ENCODE data around the gene UQCRQ. TPM values are rescaled to one million over a fixed set of nuclear protein-coding genes. Genes with fewer than 3 reads are reported as not detected.
A peak's percentile ranks its signal among the peaks of the same experiment; 100 is the strongest.

UQCRQ gene
- total and polyA plus RNA-seq, 2 donors (not counting 3 experiments of a cell fraction or from before 2014, with no cell fraction given) = 246 to 390 TPM

- peak; percentile 70 for FAIRE-seq
- Histone ChIP-seq H2AFZ (ENCODE audit: low read depth, low read length) (no peak overlapping the region), H3K36me3 (ENCODE audit: control insufficient read depth in 2 of 2, extremely low read depth in 1 of 2, insufficient read depth in 2 of 2, low read length in 2 of 2) (peaks cover 2 to 4% of the 10 kb centered on the region in 2 experiments), H3K9ac (replicated peaks; ENCODE audit: extremely low read depth, insufficient read depth, low read length) (no peak overlapping the region), H4K20me1 (replicated peaks; ENCODE audit: control insufficient read depth, extremely low read depth, insufficient read depth, low read length) (no peaks in the 10 kb centered on the region), H3K9me3 (replicated peaks; ENCODE audit: control insufficient read depth, insufficient read depth, low read length) (no peaks in the 10 kb centered on the region), H3K27me3 (ENCODE audit: control insufficient read depth in 2 of 2, insufficient read depth in 2 of 2, low read length in 2 of 2) (no peaks in the 10 kb centered on the region), H3K4me2 (ENCODE audit: insufficient read depth, low read length) (no peak overlapping the region), H3K4me3 (replicated peaks in 1 of 3; ENCODE audit: insufficient read depth in 1 of 3, low read depth in 1 of 3, low read length in 3 of 3) (no peak overlapping the region), H3K9me1 (replicated peaks; ENCODE audit: control insufficient read depth, extremely low read depth, insufficient read depth, low read length) (no peaks in the 10 kb centered on the region), H3K4me1 (ENCODE audit: control insufficient read depth, extremely low read depth, insufficient read depth, low read length) (peaks cover 12% of the 10 kb centered on the region), H3K27ac (ENCODE audit: insufficient read depth, low read depth, low read length) (no peak overlapping the region), H3K79me2 (ENCODE audit: control insufficient read depth, insufficient read depth, low read length) (no peaks in the 10 kb centered on the region)
- DNase-seq (ENCODE audit: low read depth, low spot score) = peak; percentile 51
- CTCF ChIA-PET = interaction anchor here (0.8 to 9.9 kb wide), 4 partner anchors 28 to 72 kb away, joined by 4 to 122 read pairs (median 5); partner anchors contain the start of gene GDF9
- TF ChIP-seq POLR2AphosphoS5 (IDR thresholded peaks at IDR 0.05; ENCODE audit: insufficient read depth, low read depth, low read length) (no peak), MYC (IDR thresholded peaks at IDR 0.05; ENCODE audit: low read depth, low read length) (no peak), JUN (IDR thresholded peaks at IDR 0.05; ENCODE audit: borderline replicate concordance, insufficient read depth, insufficient read length, low read depth) (no peak), FOS (IDR thresholded peaks at IDR 0.05; ENCODE audit: borderline replicate concordance, insufficient read depth, low read length) (no peak)
- no TSS peak for BruUV-seq (replicated peaks)
- POLR2A ChIA-PET = no interaction called here
- dilution Hi-C loops (cut with MboI; ENCODE audit: extremely low pct_ligation_motif_present, low sequenced_read_pairs) = no loop called here
- intact Hi-C loops (cut with micrococcal nuclease) = loop anchor here (10.0 kb wide), 1 partner anchor 532 kb away; the partner anchor contains the start of gene SLC22A4
Observed at GRCh38 chr5:132826424-132827082, 39.9 kb upstream of the UQCRQ start.

GRCh38 chr5:132827943-132828673 is 38.3 kb upstream of the UQCRQ start:
- Histone ChIP-seq H3K9ac (replicated peaks; ENCODE audit: extremely low read depth, insufficient read depth, low read length) (no peak overlapping the region), H3K36me3 (ENCODE audit: control insufficient read depth in 2 of 2, extremely low read depth in 1 of 2, insufficient read depth in 2 of 2, low read length in 2 of 2) (peaks cover 2 to 4% of the 10 kb centered on the region in 2 experiments), H3K9me3 (replicated peaks; ENCODE audit: control insufficient read depth, insufficient read depth, low read length) (no peaks in the 10 kb centered on the region), H4K20me1 (replicated peaks; ENCODE audit: control insufficient read depth, extremely low read depth, insufficient read depth, low read length) (no peaks in the 10 kb centered on the region), H3K4me3 (replicated peaks in 1 of 3; ENCODE audit: insufficient read depth in 1 of 3, low read depth in 1 of 3, low read length in 3 of 3) (no peak overlapping the region), H2AFZ (ENCODE audit: low read depth, low read length) (no peak overlapping the region), H3K4me2 (ENCODE audit: insufficient read depth, low read length) (no peak overlapping the region), H3K4me1 (ENCODE audit: control insufficient read depth, extremely low read depth, insufficient read depth, low read length) (peaks cover 12% of the 10 kb centered on the region), H3K79me2 (ENCODE audit: control insufficient read depth, insufficient read depth, low read length) (no peaks in the 10 kb centered on the region), H3K9me1 (replicated peaks; ENCODE audit: control insufficient read depth, extremely low read depth, insufficient read depth, low read length) (no peaks in the 10 kb centered on the region), H3K27ac (ENCODE audit: insufficient read depth, low read depth, low read length) (no peak overlapping the region), H3K27me3 (ENCODE audit: control insufficient read depth in 2 of 2, insufficient read depth in 2 of 2, low read length in 2 of 2) (no peaks in the 10 kb centered on the region)
- intact Hi-C loops (cut with micrococcal nuclease) (loop anchor here (10.0 kb wide), 1 partner anchor 533 kb away; the partner anchor contains the start of gene SLC22A4), dilution Hi-C loops (cut with MboI; ENCODE audit: extremely low pct_ligation_motif_present, low sequenced_read_pairs) (no loop called here)
- BruUV-seq (replicated peaks) = no TSS peak
- ChIA-PET CTCF (interaction anchor here (0.8 to 9.9 kb wide), 8 partner anchors 8 to 442 kb away, joined by 3 to 122 read pairs (median 4); no protein-coding TSS in a partner anchor), POLR2A (no interaction called here)
- FAIRE-seq = no peak
- DNase-seq (ENCODE audit: low read depth, low spot score) = no peak
- TF ChIP-seq MYC (IDR thresholded peaks at IDR 0.05; ENCODE audit: low read depth, low read length) = no peak
- TF ChIP-seq POLR2AphosphoS5 (IDR thresholded peaks at IDR 0.05; ENCODE audit: insufficient read depth, low read depth, low read length) = no peak
- TF ChIP-seq EZH2 (IDR thresholded peaks at IDR 0.05; ENCODE audit: borderline replicate concordance, low read depth, low read length, severe bottlenecking) = no peak
- TF ChIP-seq GATA2 (IDR thresholded peaks at IDR 0.05; ENCODE audit: insufficient read depth, insufficient read length, low read depth, low read length) = no peak
- TF ChIP-seq CTCF (IDR thresholded peaks at IDR 0.05; ENCODE audit: extremely low read depth in 1 of 2, insufficient read depth in 1 of 2, low read depth in 1 of 2, low read length in 2 of 2) = no peak
- no peak for TF ChIP-seq FOS (IDR thresholded peaks at IDR 0.05; ENCODE audit: borderline replicate concordance, insufficient read depth, low read length)
- no peak for TF ChIP-seq POLR2A (IDR thresholded peaks at IDR 0.05; ENCODE audit: low read depth, low read length)
- no peak for TF ChIP-seq MAX (IDR thresholded peaks at IDR 0.05; ENCODE audit: insufficient read depth, insufficient read length)
- no peak for TF ChIP-seq JUN (IDR thresholded peaks at IDR 0.05; ENCODE audit: borderline replicate concordance, insufficient read depth, insufficient read length, low read depth)
